Measurements from ENCODE around the gene KCNA2.

KCNA2 gene

DNA sequence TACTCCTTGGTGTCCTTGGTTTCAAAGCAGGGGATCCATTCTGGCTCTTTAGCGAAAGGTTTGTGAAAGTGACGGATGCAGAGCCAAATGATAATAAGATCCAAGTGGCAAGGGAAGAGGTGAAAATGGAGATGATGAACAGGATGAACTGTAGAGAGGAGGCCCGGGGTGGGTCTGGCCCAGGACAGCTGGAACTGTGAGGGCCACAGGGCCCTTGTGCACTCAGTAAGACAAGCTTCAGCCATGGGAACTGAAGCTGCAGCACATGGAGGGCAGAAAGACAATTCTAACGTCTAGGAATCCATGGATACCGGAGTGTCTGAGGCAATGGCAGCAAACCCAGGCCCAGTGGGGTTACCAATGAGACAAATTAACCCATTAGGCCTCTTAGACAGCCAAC lies 4.8 kb downstream of the KCNA2 start:
- no peak for DNase-seq

- DNase-seq: no peak
Observed at GRCh38 chr1:110600716-110601115, 5.4 kb downstream of the KCNA2 start.

DNA sequence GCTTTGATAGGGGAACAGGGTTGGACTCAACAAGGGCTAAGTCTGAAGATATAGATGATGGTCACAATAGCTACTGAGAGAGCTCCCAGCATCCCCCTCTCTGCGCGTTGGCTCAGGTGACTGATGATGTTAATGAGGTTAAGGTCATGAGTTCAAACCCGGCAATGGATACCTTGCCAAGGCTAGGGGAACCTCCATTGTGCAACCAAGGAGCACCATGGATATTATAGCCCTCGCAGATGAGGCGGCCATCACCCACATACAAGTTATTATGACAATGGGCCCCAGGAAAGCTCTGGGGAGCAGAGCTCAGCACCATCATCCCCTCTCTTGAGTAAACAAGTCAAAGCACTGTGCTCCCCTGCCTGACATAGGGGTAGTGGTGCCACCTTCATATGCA lies 8.2 kb downstream of the KCNA2 start:
- DNase-seq: no peak

- no peak for DNase-seq
Observed at GRCh38 chr1:110596312-110596711, 9.8 kb downstream of the KCNA2 start.

DNA sequence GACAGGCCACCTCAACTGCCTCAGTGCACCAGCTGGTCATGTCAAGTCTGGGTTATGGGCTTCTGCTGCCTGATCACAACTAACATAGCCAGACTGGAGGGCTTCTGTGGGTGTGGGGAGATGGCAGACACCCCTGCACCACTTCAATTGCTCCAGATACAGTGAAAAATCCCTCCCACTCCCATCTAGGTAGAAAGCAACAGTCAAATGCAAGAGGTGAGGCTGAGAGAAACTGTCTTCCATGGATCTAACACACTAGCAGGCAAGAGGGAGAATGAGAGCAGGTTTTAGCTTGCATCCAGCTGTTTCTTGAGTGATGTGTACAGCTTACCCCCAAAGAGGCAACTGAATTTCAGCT lies 10.8 kb downstream of the KCNA2 start:
- no peak for DNase-seq

GRCh38 chr1:110594456-110595352 lies 11.5 kb downstream of the KCNA2 start:
- DNase-seq: no peak

DNA sequence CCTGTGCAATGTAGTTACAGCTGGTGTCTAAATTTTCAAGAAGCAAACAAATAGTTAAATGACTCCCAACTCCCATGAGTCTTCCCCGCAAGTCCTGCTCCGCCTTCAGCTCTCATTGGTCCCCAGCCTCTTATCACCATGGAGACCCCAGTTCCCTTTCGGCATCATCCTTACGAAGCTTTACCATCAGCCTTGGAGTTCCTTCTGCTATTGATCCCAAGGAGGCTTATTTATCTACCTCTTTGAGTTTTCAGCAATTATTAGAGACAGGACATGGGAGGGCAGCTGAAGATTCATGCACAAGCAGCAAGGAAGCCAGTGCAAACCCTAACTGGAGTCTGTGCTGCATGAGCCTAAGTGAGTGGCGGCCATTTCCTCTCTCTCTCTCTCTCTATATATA lies 12.3 kb downstream of the KCNA2 start:
- no peak for DNase-seq

GRCh38 chr1:110591956-110592355 lies 14.2 kb downstream of the KCNA2 start:
- no peak for DNase-seq

GRCh38 chr1:110588991-110589390 lies 17.2 kb downstream of the KCNA2 start:
- no peak for DNase-seq

DNA sequence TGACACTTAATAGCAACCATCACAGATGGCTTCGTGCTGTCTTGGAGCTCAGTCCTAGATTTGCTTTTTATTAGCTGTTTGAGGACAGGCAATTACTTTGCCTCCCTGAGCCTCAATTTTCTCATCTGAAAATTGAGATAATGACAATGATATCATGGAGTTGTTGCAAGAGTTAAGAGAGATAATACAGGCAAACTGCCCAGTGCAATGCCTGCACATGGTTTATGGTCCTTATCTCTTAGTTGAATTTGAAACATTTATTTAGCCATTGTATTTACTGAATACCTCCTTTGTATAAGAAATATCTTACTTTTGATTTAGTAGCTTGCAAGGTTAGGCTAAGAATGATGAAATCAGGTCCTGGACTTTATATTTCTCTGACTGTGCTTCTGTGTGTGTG lies 17.7 kb downstream of the KCNA2 start:
- no peak for DNase-seq

DNA sequence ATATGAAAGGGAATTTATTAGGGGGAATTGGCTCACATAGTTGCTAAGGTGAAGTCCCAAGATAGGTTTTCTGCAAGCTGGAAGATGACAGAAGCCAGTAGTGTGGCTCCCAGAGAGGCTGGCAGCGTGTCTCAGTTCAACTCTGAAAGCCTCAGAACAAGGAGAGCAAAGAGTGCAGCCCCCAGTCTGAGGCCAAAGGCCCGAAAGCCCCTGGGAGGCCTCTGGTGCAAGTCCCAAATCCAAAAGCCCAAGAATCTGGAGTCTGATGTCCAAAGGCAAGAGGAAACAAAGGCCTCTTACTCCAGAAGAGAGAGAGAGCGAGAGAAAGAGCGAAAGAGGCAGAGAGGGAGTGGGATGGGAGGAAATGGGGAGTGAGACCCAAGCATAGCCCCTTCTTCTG lies 18.3 kb downstream of the KCNA2 start:
- no peak for DNase-seq

DNA sequence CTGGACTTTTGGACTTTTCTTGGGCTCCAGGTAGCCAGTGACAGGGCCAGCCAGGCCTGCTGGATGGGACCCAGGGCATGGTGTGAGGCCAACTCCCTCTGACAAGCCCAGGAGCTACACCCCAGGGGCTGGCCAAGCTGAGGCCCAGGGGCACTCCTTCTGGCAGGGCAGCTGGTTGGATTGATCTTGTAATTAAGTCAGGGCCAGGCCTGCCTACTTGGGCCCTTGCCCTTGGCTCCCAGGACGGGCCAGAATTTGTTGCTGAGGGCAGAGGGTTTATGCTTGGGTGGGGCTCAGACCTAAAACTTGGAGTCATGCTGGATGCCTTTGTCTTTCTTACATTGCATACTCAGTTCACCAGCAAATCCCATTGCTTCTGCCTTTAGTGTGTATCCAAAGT lies 20.7 kb downstream of the KCNA2 start:
- DNase-seq: no peak

GRCh38 chr1:110584045-110584444 lies 22.1 kb downstream of the KCNA2 start:
- DNase-seq: no peak

GRCh38 chr1:110583505-110583904 lies 22.7 kb downstream of the KCNA2 start:
- no peak for DNase-seq

DNA sequence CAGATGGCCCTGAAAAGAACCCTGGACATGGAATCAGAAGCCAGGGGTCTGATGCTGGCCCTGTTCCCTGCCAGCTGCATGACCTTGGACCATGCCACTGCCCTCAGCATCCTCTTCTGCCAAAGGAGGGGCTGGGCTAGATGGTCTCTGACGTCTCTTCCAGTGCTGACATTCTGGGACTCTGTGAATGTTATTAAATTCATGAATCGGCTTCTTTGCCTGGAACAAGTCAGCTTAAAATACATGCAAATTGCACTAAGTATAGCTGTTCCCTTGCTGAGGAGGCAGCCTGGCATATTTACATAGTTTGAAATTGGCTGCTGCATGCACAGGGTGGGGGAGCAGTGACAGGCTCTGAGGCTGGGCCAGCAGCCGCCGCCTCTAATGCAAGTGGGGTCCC lies 23.8 kb downstream of the KCNA2 start:
- no peak for DNase-seq

- DNase-seq: no peak
Observed at GRCh38 chr1:110581682-110582145, 24.4 kb downstream of the KCNA2 start.

GRCh38 chr1:110580244-110580643 lies 25.9 kb downstream of the KCNA2 start:
- DNase-seq: no peak

DNA sequence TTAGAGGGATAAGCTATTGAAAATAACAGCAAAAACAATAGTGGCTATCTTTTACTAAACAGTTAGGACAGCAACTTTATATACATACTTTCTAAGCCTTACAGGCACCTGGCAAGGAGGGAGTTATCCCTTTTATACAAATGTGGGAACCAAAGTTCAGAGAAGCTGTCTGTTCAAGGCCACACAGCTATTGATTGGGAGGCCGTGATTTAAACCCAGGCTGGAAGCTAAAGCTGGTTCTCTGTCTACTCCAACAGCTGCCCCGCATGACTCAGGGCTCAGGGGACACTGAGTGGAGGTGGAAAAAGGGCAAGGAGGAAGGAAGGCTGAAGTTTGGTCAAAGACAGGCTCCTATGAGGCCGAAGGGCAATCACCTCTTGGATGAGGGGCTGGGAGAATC lies 26.7 kb downstream of the KCNA2 start:
- no peak for DNase-seq

GRCh38 chr1:110576441-110576840 lies 29.7 kb downstream of the KCNA2 start:
- DNase-seq: no peak

DNA sequence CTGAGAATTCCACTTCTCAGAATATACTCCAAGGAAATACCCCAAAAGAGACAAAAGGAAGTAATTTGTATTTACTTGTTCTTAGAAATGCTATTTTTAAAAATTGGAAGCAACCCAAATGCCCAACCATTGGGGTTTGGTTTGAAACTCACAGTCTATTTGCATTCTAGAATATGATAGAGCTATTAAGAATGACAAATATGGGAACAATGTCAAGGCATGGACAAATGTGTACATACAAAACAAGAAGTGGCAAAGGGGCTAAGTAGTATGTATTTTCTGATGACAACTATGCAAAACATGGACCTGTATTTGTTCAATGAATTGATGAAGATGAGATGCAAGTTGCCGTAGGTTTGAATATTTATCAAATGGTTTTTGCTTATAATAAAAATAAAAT lies 32.8 kb downstream of the KCNA2 start:
- no peak for DNase-seq

GRCh38 chr1:110572751-110573150 lies 33.4 kb downstream of the KCNA2 start:
- DNase-seq: no peak

GRCh38 chr1:110570901-110571300 lies 35.3 kb downstream of the KCNA2 start:
- no peak for DNase-seq

GRCh38 chr1:110570307-110570706 lies 35.9 kb downstream of the KCNA2 start:
- DNase-seq: no peak

GRCh38 chr1:110566836-110567235 lies 39.3 kb downstream of the KCNA2 start:
- DNase-seq: no peak

GRCh38 chr1:110565565-110565964 lies 40.6 kb downstream of the KCNA2 start:
- DNase-seq: no peak

Measured in stimulated activated CD4-positive, alpha-beta T cell treated with anti-CD3 and anti-CD28 coated beads, Interleukin-4, amount 100 ng/mL, for 24 hours (primary cell).